HG02840 (cell line): Measurements from ENCODE around the gene STAG3.
"Not testable (repeated sequence)": the region's sequence is repeated elsewhere in the genome, so short reads cannot be mapped to it uniquely, and the experiment has no call there.

Source experiments
- ATAC-seq: cut with Tn5 transposase; IDR thresholded peaks from one replicate; pipeline ENCODE4 v1.9.1; 2021; ENCODE audit warnings: mild to moderate bottlenecking, moderate library complexity, moderate number of reproducible peaks; ENCODE audit not compliant: unreplicated experiment, low FRiP score

The STAG3 gene

DNA sequence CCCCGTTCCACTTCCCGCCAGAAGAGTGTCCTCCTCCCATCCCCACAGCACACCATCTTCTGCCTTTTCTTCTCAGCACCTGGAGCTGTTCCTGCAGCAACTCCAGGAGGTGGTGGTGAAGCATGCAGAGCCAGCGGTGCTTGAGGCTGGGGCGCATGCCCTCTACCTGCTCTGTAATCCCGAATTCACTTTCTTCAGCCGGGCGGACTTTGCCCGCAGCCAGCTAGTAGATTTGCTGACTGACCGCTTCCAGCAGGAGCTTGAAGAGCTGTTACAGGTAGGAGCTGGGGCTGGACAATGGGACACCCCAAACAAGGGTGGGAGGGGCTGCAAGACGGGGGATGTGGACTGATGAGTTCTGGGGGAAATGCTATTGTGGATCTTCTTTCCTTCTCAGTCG is 23.0 kb downstream of the STAG3 start:
- no peak for ATAC-seq

DNA sequence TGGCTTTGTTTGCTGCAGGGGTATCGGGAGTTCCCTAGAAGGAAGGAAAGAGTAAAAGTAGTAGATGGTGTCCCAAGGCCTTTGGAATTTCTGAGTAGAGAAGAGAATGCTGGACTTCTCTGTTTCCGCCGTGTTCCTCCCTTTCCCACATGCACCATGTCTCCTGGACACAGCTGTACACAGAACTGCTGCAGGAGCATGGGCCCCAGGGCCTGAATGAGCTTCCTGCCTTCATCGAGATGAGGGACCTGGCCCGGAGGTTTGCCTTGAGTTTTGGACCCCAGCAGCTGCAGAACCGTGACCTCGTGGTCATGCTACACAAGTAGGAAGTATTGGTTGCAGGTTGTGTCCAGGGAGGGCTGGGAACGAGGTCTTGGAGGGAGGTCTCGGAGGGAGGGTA is 26.7 kb downstream of the STAG3 start:
- ATAC-seq = no peak

DNA sequence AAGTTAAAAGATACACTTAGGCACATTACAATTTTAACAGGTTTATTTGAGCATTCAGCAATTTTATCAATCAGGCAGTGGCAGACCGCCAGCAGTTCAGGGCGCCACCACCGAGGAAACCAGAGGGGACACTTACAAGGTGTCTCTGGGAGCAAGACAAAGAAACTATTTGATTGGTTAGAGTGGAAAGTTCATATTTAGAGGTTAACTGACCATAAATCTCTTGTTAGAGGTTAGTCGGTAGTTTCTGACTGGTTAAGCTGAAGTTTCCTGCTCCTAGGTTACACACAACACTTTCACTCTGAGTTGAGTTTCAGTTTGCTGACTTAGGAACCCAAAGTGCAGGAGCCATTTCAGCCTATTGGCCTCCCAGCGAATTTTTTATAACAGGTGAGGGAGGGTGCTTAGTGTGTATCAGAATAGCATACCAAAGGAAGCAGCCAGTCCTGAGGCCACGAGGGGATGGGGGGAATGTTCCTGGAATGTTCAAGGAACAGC is 31.2 kb downstream of the STAG3 start:
- no peak for ATAC-seq

- no peak for ATAC-seq
Observed at GRCh38 chr7:100209493-100209892, 31.8 kb downstream of the STAG3 start.

- no peak for ATAC-seq
Observed at GRCh38 chr7:100210805-100211204, 33.1 kb downstream of the STAG3 start.

DNA sequence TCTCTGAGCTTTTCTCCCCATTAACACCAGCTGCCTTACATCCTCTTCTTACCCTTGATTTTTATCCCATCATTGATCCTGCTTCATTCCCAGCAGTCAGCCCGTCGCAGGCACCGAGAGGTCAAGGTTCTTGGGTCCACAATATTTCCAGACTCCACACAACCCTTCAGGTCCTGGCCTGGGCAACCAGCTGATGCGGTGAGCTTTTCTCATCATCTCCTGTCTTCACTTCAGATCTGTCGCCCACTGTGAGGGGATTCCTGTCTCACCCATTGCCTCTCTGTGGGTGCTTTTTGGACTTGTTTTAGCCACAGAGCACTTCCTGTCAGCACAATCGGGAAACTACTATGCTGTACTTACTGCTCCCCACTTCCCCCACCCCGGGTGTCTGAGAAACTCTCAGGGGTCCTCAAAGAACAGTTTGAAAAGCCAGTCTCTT is 33.6 kb downstream of the STAG3 start:
- no peak for ATAC-seq

DNA sequence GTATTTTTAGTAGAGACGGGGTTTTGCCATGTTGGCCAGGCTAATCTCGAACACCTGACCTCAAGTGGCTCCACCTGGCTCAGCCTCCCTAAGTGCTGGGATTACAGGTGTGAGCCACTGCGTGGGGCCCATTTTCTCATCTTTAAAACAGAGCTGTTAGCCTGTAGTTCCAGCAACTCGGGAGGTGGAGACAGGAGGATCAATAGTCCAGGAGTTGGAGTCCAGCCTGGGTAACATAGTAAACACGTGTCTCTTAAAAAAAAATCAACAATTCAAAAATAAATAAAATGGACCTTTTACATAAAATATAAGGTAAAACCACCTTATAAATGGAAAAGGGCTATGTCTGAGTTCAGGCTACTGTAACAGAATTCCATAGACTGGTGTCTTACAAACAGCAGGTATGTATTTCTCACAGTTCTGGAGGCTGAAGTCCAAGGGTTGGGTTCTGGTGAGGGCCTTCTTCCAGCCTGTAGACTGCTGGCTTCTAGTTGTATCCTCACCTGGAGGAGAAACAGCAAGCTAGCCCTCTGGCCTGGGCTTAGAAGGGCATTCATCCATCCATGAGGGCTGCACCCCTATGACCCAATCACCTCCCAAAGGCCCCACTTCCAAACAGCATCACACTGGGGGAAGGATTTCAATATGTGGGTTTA is 35.0 kb downstream of the STAG3 start:
- ATAC-seq = no peak

DNA sequence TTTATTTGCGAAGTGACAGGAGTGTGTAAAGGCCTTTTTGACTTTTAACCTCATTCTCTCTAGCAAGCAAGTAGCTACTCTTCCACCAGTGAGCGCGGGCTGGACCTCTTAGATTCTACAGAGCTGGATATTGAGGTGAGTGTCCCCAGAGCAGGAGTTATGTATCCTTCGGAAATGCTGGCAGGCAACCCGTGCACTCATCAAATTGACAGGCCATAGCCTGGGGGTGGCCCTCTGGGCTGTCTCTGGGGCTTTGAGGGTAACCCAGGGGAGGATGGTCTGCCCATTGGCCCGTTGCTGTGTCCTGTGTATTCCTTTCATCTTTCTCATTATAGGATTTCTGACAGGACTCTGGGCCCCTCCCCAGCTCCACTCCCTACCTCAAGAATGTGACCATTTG is 36.0 kb downstream of the STAG3 start:
- ATAC-seq = no peak

DNA sequence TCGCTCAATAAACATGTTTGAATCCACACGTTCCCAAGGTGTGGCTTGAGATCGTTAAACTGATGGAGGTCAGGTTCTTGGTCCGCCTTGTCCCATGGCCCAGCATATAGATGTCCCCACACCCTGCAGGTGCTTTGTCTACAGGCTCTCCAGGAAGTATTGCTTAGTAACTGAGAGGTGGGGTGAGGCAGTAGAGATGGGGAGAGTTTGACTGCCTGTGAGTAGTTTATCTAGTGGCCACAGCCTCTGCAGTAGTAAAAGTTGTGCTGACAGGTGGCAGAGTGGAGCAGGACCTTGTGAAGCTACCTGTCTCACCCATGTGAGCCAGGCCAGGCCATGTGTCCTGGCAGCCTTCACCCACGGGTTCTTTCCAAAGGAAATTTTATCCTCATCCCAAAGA is 36.6 kb downstream of the STAG3 start:
- ATAC-seq = not testable (repeated sequence)

- no peak for ATAC-seq
Observed at GRCh38 chr7:100215895-100216294, 38.2 kb downstream of the STAG3 start.

DNA sequence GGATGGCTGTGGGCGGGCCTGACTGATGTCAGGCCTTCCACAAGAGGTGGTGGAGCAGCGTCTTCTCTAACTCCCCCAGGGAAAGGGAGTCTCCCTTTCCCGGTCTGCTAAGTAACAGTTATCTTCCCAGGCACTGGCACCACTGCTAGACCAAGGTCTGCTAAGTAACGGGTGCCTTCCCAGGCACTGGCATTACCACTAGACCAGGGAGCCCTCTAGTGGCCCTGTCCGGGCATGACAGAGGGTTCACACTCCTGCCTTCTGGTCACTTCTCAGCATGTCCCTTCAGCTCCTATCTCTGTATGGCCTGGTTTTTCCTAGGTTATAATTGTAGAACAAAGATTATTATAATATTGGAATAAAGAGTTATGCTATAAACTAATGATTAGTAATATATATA is 40.2 kb downstream of the STAG3 start:
- ATAC-seq = not testable (repeated sequence)

GRCh38 chr7:100219271-100219737 is 41.6 kb downstream of the STAG3 start:
- ATAC-seq = no peak

GRCh38 chr7:100219801-100220585 is 42.3 kb downstream of the STAG3 start, which contains the start of gene PVRIG:
Gene PVRIG (plus strand): TSS chr7:100219949. CDS start chr7:100219971, 22 bp downstream.
- ATAC-seq = not testable (repeated sequence)

- ATAC-seq = peak; percentile 12
Observed at GRCh38 chr7:100220586-100221230, 43.0 kb downstream of the STAG3 start.

DNA sequence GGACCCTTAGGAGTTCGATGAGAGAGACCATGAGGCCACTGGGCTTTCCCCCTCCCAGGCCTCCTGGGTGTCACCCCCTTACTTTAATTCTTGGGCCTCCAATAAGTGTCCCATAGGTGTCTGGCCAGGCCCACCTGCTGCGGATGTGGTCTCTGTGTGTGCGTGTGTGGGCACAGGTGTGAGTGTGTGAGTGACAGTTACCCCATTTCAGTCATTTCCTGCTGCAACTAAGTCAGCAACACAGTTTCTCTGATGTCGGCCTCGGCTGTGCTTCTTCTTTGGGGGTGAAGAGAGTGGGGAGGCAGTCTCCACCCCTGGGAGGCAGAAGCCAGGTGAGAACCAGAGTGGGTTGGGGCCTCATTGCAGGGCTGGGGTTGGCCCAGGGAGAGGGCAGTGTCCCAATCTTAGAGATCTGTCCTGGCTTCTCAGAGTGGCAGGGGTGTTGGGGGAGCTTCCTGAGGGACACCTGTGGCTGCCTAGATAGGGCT is 43.6 kb downstream of the STAG3 start:
- peak; percentile 50 for ATAC-seq

GRCh38 chr7:100221767-100222444 is 44.2 kb downstream of the STAG3 start:
- no peak for ATAC-seq

GRCh38 chr7:100222445-100223132 is 44.9 kb downstream of the STAG3 start:
- ATAC-seq = no peak

DNA sequence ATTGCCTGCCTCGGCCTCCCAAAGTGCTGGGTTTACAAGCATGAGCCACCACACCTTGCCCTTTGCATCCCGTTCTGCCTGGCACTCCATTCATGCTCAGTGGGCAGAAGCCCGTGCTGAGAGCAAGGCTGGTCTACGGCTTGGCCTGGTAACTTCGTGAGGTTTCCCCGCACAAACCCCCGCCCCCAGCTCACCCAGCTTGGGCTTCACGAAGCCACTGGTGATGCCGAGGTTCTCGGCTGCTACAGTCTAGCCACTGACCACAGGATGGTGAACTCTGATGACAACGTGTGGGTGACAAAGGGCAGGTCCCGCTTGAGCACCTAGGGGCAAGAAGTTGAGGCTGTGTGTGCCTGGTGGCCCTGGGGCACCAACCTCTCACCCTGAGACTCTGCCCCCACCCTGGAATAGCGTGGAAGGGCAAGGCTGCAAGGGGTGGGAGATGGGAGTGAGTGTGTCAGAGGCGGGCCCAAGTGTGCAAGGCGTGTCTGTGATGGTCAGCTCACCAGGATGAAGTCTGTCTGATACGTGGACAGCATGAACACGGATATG is 45.7 kb downstream of the STAG3 start:
- not testable (repeated sequence) for ATAC-seq

DNA sequence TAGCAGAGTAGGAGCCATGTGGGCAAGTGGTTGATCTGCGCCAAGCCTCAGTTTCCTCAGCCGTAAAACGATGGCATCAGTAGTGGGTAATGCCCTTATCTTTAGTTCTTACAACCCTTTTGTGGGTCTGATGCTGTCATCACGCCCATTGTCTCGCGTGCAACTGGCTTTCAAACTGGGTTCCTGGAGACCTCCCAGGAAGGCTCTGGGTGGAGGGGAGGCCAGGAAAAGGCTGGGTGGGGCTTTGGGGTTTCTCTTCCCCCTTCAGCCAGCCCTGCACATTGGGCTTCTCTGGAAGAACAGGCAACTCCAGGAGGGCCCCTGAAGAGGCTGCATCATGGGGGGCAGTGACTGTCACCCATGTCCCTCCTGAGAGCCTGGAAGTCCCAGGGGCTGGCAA is 47.2 kb downstream of the STAG3 start:
- not testable (repeated sequence) for ATAC-seq
